ENCODE measurements around the gene ACBD6. TPM values are rescaled to one million over a fixed set of nuclear protein-coding genes. Genes with fewer than 3 reads are reported as not detected.
"Not testable (repeated sequence)": the region's sequence is repeated elsewhere in the genome, so short reads cannot be mapped to it uniquely, and the experiment has no call there.

The ACBD6 gene
- total and polyA plus RNA-seq, 12 donors, result 16.2 to 30.0 (median 21.0) TPM

GRCh38 chr1:180462102-180462501, 40.3 kb downstream of the ACBD6 start:
- Histone ChIP-seq H3K4me3 (no peak overlapping the region), H3K27ac (no peak overlapping the region), H3K4me1 (no peaks in the 10 kb centered on the region), H3K27me3 (no peaks in the 10 kb centered on the region), H3K36me3 (peaks cover 0 to 13% (median 0%) of the 10 kb centered on the region in 9 donors), H3K9me3 (peaks cover 0 to 49% (median 23%) of the 10 kb centered on the region in 11 donors)
- ATAC-seq (no peak), DNase-seq (no peak)
- 80 to 100% methylated on average over 3 of the region's 3 CpGs for WGBS, 2 donors
- intact Hi-C loops (cut with DNase I), result no loop called here
- TF ChIP-seq CTCF (IDR thresholded peaks at IDR 0.05), result no peak

- H3K27ac ChIP-seq; H3K4me3 ChIP-seq; H3K4me1 ChIP-seq; intact Hi-C loops (cut with DNase I); DNase-seq; H3K27me3 ChIP-seq; ATAC-seq: not testable (repeated sequence)
- Histone ChIP-seq H3K9me3 (peaks cover 0 to 49% (median 23%) of the 10 kb centered on the region in 11 donors), H3K36me3 (peaks cover 0 to 13% (median 0%) of the 10 kb centered on the region in 9 donors)
- 96 to 98% methylated on average over 4 of the region's 4 CpGs for WGBS, 2 donors
These were observed 40.7 kb downstream of the ACBD6 start for GRCh38 chr1:180461682-180462081.

GRCh38 chr1:180458807-180459206, 43.6 kb downstream of the ACBD6 start:
- ATAC-seq (no peak), DNase-seq (no peak)
- WGBS, 2 donors, result 67 to 89% methylated on average over 2 of the region's 2 CpGs
- Histone ChIP-seq H3K9me3 (peaks cover 0 to 40% (median 23%) of the 10 kb centered on the region in 11 donors), H3K27ac (no peak overlapping the region), H3K27me3 (no peaks in the 10 kb centered on the region), H3K4me1 (no peaks in the 10 kb centered on the region), H3K36me3 (peaks cover 0 to 8% (median 0%) of the 10 kb centered on the region in 9 donors), H3K4me3 (no peak overlapping the region)
- no peak for TF ChIP-seq CTCF (IDR thresholded peaks at IDR 0.05)
- intact Hi-C loops (cut with DNase I), result no loop called here

- no peaks in the 10 kb centered on the region for H3K27me3 ChIP-seq
- WGBS, 2 donors, result 89 to 90% methylated on average over 4 of the region's 4 CpGs
- H3K36me3 ChIP-seq, result peaks cover 0 to 10% (median 0%) of the 10 kb centered on the region in 9 donors
These were observed 46.2 kb downstream of the ACBD6 start for GRCh38 chr1:180456191-180456590.

More at GRCh38 chr1:180456191-180456590, 46.2 kb downstream of the ACBD6 start:
- H3K27ac ChIP-seq, result no peak overlapping the region
- peaks cover 0 to 38% (median 7%) of the 10 kb centered on the region in 11 donors for H3K9me3 ChIP-seq
- intact Hi-C loops (cut with DNase I), result no loop called here
- H3K4me3 ChIP-seq, result no peak overlapping the region
- DNase-seq (no peak), ATAC-seq (no peak)
- no peaks in the 10 kb centered on the region for H3K4me1 ChIP-seq
- no peak for TF ChIP-seq CTCF (IDR thresholded peaks at IDR 0.05)
